HG03432 (cell line): ENCODE results near the gene CHSY1.
A peak's percentile ranks its signal among the peaks of the same experiment; 100 is the strongest.
"Not testable (repeated sequence)": the region's sequence is repeated elsewhere in the genome, so short reads cannot be mapped to it uniquely, and the experiment has no call there.

Experiments
- ATAC-seq: cut with Tn5 transposase; IDR thresholded peaks from one replicate; pipeline ENCODE4 v1.9.1; 2021; ENCODE audit warnings: mild to moderate bottlenecking, moderate library complexity; ENCODE audit not compliant: unreplicated experiment

The CHSY1 gene

GRCh38 chr15:101246391-101246790, 5.5 kb downstream of the CHSY1 start:
- no peak for ATAC-seq

DNA sequence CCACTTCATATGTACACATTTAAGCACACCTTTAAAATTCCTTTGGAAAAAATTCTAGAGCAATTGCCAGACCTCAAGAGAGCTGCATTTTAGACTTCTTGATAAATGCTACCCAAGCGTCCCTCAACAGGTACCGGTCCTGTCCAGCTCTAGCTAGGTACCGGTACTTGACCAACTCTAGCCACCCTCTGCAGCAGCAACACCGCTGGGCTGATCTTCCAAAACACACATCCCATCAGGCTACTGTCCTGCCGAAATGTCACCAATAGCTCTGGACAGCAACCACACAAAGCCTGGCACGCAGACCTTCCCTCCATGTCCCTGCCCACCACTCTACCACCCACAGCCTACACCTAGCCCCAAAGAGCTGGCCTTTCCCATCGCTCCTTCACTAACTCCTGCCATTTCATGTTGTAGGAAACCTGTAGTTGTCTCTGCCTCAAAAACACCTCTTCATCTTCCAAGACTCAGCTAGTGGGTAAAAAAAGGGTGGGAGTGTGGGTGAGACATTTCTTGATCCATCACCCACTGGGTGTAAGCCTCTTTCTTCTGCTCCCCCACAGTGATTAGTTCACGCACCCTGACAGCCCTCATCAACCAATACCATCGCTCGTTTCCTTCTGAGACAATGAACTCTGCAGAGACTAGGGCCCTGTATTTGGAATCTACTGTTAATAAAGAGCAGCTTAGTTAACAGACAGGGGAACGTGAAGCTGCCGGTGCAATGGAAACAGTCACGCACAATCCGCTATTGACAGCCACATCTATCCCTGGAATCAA, 6.8 kb downstream of the CHSY1 start:
- no peak for ATAC-seq

DNA sequence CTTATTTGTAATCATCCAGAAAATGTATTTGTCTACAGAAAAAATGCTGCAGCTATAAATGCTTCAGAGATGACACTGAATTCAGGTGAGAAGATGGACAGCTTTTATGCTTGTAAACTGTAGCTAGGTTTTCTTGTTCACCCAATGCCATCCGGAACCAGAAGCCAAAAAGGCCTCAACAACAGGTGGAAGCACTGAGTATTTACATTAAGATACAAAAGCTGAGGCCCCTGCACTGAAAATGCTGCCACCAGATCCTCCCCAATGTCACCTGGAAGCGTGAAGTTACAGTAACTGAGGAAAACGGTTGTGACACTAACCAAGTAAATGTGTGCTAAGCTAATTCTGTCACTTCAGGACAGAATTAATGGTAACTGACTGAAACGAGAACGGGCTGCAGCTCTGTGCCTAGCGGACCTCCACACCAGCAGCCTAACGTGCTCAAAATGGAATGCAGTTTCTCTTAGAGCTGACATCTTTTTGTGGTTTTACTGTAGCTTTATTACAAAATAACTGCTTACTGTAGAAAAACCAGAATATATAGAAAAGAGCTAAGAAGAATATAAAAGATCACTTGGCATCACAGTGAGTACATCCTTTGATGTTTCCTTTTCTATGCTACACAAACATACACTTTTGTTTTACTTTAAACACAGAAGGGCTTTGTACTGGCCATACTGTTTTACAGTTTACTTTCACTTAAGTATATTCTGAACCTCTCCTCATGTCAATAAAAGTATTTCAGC, 7.6 kb downstream of the CHSY1 start:
- no peak for ATAC-seq

GRCh38 chr15:101243420-101243819, 8.4 kb downstream of the CHSY1 start:
- no peak for ATAC-seq

DNA sequence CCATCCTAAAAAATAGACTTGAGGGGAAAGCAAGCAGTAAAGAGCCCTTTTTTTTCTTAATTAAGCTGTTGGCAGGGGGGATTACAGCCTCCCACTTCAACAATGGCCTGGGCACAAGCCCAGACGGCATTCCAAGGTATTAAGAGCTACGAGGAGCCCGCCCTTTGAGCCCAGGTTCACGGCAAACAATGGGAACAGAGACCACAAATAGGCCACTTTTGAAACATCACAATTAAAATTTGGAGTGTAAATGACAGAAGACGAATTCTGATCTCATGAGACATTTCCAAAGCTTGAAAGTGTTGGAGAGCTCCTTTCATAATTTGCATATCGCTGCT, 8.9 kb downstream of the CHSY1 start:
- no peak for ATAC-seq

GRCh38 chr15:101242160-101242998, 9.5 kb downstream of the CHSY1 start:
- peak; percentile 86 for ATAC-seq

- no peak for ATAC-seq
Measured at GRCh38 chr15:101240358-101240757, 11.5 kb downstream of the CHSY1 start.

DNA sequence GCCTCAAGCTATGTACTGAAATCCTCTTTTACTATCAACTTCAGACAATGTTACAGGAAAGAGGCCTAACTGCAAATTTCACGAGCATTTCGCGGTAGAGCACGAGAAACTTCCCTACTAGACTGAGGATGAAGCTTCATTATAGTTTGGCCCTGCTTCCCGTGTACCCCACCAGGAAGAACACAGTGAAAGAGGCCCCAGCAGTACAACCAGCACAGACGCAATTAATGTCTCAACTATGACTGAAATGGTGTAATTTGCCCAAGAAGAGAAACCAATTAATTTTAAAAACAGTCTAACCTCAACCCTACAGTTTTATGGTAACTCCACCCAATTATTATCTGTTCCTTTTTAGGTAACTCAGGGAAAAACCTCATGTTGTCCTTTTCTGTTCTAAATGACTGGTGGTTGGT, 12.1 kb downstream of the CHSY1 start:
- no peak for ATAC-seq

DNA sequence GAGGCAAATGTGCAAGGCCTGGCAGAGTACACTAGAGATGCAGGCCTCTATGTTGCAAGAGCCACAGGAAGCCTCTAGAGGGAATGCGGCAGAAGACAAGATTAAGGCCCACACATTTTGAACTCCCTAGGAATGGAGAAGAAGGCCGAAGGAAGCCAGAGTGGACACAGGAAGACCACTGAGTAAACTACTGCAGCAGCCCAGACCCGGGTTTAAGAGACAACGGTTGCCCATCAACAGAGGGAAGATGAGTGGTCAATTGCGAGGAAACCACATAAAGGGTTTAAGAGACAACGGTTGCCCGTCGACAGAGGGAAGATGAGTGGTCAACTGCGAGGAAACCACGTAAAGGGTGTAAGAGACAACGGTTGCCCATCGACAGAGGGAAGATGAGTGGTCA, 14.6 kb downstream of the CHSY1 start:
- no peak for ATAC-seq

GRCh38 chr15:101233651-101234280, 18.1 kb downstream of the CHSY1 start:
- no peak for ATAC-seq

- ATAC-seq = no peak
Measured at GRCh38 chr15:101232677-101233076, 19.2 kb downstream of the CHSY1 start.

- no peak for ATAC-seq
Measured at GRCh38 chr15:101228313-101228712, 23.5 kb downstream of the CHSY1 start.

DNA sequence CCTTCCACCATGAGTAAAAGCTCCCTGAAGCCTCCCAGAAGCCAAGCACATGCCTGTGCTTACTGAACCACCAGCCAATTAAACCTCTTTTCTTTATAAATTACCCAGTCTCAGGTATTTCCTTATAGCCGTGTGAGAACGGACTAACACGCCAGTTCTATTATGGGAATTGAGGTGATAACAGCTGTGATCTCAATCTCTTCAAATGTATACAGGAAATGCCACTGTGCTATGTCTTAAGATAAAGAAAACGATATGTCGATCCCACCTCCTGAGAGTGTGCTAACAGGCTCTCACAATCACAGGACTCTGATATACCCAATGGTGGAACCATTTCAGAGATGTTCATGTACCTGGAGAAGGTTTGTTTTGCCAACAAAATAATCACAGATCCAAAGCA, 26.2 kb downstream of the CHSY1 start:
- no peak for ATAC-seq

DNA sequence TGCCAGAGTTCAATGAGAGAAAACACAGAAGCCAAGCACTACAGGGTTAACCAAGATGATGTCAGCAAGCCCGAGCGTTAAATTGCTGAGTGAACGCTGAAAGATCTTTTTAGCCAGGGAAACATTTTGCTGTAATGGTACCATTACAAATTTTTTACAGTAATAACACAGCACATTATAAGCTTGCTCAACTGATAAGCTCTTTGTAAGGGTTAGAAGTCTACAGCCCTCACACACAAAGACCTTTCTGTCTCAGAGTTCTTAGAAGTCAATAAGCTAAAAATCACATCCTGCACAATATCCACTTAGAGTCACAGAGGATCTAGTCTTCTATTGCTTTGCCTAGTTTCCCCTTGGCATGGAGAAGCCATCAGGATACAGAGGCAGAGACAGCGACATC, 29.9 kb downstream of the CHSY1 start:
- ATAC-seq = no peak

- no peak for ATAC-seq
Measured at GRCh38 chr15:101220060-101220459, 31.8 kb downstream of the CHSY1 start.

DNA sequence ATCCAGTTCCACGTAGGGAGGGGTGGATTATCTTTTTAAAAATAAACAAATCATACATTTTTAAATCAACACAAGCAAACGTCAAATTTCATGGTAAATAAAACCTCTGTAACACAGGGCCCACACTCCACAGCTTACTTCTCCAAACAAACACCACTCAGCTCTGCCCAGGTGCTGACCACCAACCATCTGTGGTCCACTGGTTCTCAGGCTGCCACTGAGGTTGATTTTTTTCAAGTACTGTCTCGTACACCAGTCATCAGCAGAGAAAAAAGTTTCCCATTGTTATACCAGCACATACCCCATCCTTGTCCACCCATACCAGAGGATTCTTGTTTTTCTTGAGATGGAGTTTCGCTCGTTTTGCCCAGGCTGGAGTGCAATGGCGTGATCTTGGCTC, 32.4 kb downstream of the CHSY1 start:
- ATAC-seq = no peak

DNA sequence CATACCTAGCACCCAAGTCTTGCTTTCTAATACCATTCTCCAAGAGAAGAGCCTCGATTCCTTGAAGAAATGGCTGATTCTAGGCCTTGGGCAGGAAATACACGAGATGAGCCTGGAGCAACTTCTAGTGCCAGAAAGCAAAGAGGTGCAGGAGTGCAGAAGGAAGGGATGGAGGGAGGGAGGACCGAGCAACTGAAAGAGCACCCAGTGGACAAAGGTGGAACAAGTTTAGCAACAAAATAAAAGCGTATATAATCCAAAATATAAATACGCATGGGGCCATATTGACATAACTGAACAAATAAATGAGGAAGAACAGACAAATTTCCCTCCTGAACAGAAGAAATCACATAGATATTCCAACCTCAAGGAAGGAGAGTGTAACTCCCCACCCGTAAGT, 34.4 kb downstream of the CHSY1 start:
- no peak for ATAC-seq

DNA sequence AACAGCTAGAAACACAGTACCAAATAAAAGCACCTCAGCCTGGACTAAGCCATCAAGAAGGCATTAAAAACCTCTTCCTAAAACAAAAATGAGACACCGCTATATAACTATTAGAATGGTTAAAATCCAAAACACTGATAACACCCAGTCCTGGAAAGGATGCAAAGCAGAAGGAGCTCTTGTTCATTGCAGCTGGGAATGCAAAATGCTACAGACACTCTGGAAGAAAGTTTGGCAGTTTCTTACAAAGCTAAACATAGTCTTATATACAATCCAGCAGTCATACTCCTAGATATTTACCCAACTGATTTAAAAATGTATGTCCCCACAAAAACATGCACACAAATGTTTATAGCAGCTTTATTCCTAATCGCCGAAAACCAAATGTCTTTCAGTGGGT, 35.7 kb downstream of the CHSY1 start:
- no peak for ATAC-seq

DNA sequence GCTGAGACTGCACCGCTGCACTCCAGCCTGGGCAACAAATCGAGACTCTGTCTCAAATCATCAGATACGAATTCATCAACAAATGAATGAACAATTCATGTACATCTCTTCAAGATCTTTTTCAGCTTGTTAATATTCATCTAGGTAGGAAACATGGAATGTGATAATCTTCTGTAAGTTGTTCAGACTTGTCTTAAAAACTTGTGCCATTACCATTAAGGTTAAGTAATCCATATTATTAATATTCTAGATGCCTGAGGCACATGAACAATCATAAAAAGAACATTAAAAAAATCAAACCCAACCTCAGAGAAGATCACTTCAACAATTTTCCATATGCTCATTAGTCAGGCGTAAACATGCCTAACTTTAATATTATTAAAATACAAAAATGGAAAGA, 36.2 kb downstream of the CHSY1 start:
- no peak for ATAC-seq

GRCh38 chr15:101214435-101215097, 37.3 kb downstream of the CHSY1 start:
- ATAC-seq = not testable (repeated sequence)

DNA sequence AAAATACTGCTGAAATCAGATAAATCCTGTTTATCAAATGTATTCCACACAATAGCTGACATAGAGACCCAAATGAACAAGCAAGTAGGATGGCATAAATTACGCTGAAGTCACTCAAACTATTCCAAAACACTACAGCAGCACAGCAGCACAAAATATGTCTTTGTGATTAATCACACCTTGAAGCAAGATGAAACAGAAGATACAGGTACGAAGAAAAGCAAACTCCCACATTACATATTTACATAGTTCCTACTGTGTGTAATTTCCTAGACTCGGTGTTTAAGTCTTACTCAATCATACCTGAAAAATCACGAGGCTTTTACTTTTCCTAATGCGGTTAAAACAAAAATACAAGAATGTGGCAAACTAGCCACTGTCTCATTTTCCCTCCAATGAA, 38.3 kb downstream of the CHSY1 start:
- ATAC-seq = no peak
